Liver (tissue), 3 donors: ENCODE data around the gene SPAG17.

ENCODE experiments used
- EGR1 ChIP-seq, 2 donors: IDR thresholded peaks; 2 replicates each; pipeline ENCODE4 v1.6.1; 2016 to 2018; ENCODE audit warnings: antibody characterized with exemption in 2 of 2, low read depth in 2 of 2
- FOXA1 ChIP-seq: IDR thresholded peaks from 2 replicates; pipeline ENCODE4 v1.6.1; 2016; ENCODE audit warnings: antibody characterized with exemption
- GABPA ChIP-seq, 2 donors: IDR thresholded peaks in 1 of 2; conservative IDR thresholded peaks in 1 of 2; 2 replicates each; pipeline ENCODE4 v1.6.1; 2016; ENCODE audit warnings: antibody characterized with exemption in 2 of 2, mild to moderate bottlenecking in 1 of 2, moderate library complexity in 1 of 2
- HNF4A ChIP-seq, 2 donors: conservative IDR thresholded peaks; 2 replicates each; pipeline ENCODE4 v1.6.1; 2016; ENCODE audit warnings: antibody characterized with exemption in 2 of 2, mild to moderate bottlenecking in 2 of 2
- JUND ChIP-seq, 2 donors: IDR thresholded peaks; 2 replicates each; pipeline ENCODE4 v1.6.1; 2016; ENCODE audit warnings: antibody characterized with exemption in 2 of 2
- RAD21 ChIP-seq, 2 donors: IDR thresholded peaks; 2 replicates each; pipeline ENCODE4 v1.6.1; 2016; ENCODE audit warnings: antibody characterized with exemption in 2 of 2, mild to moderate bottlenecking in 2 of 2
- SP1 ChIP-seq: IDR thresholded peaks from 2 replicates; pipeline ENCODE4 v1.6.1; 2018; ENCODE audit warnings: antibody characterized with exemption, mild to moderate bottlenecking
- TAF1 ChIP-seq: conservative IDR thresholded peaks from 2 replicates; pipeline ENCODE4 v1.6.1; 2016; ENCODE audit warnings: antibody characterized with exemption, mild to moderate bottlenecking
- YY1 ChIP-seq: IDR thresholded peaks from 2 replicates; pipeline ENCODE4 v1.6.1; 2016; ENCODE audit warnings: antibody characterized with exemption, mild to moderate bottlenecking
- TF ChIP-seq, protein P1 (sequence below): fragments of 150-350 bp; IDR thresholded peaks from 2 replicates; pipeline ENCODE4 v1.5.1; 2017; ENCODE audit warnings: improper control_type of control experiment, low read depth, low read length; ENCODE audit not compliant: missing input control
- TF ChIP-seq, protein P2 (sequence below): IDR thresholded peaks from 2 replicates; pipeline ENCODE4 v1.6.1; 2016; ENCODE audit warnings: antibody characterized with exemption
- TF ChIP-seq, protein P3 (sequence below): IDR thresholded peaks from 2 replicates; pipeline ENCODE4 v1.6.1; 2016; ENCODE audit warnings: antibody characterized with exemption
- TF ChIP-seq, protein P4 (sequence below): IDR thresholded peaks from 2 replicates; pipeline ENCODE4 v1.6.1; 2016; ENCODE audit warnings: antibody characterized with exemption, mild to moderate bottlenecking
- donor health status: healthy.
- donor health status: healthy.

DNA sequence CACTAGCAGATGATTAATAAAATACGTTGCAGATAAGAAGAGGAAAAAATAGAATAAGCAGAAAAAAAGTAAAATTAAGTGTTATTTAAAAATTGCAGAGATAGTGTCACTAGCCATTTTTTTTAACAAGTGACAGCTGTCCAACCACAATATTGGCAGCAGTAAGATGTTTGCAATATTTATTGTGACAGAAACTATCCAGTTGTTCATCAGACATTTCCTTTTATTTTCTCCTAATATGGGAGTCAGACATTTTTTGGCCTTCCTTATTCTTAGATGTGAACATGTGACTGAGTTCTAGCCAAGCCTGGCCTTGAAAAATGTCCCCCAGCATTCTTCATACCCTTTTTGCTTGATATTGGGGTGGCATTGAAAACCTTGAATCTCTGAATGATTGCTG is 3.4 kb upstream of the SPAG17 start:
- TF ChIP-seq, protein P1, sequence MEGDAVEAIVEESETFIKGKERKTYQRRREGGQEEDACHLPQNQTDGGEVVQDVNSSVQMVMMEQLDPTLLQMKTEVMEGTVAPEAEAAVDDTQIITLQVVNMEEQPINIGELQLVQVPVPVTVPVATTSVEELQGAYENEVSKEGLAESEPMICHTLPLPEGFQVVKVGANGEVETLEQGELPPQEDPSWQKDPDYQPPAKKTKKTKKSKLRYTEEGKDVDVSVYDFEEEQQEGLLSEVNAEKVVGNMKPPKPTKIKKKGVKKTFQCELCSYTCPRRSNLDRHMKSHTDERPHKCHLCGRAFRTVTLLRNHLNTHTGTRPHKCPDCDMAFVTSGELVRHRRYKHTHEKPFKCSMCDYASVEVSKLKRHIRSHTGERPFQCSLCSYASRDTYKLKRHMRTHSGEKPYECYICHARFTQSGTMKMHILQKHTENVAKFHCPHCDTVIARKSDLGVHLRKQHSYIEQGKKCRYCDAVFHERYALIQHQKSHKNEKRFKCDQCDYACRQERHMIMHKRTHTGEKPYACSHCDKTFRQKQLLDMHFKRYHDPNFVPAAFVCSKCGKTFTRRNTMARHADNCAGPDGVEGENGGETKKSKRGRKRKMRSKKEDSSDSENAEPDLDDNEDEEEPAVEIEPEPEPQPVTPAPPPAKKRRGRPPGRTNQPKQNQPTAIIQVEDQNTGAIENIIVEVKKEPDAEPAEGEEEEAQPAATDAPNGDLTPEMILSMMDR, result no peak
- TF ChIP-seq FOXA1, result no peak
- TF ChIP-seq, protein P2, sequence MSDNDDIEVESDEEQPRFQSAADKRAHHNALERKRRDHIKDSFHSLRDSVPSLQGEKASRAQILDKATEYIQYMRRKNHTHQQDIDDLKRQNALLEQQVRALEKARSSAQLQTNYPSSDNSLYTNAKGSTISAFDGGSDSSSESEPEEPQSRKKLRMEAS, result no peak
- TF ChIP-seq YY1, result no peak
- TF ChIP-seq, protein P3, sequence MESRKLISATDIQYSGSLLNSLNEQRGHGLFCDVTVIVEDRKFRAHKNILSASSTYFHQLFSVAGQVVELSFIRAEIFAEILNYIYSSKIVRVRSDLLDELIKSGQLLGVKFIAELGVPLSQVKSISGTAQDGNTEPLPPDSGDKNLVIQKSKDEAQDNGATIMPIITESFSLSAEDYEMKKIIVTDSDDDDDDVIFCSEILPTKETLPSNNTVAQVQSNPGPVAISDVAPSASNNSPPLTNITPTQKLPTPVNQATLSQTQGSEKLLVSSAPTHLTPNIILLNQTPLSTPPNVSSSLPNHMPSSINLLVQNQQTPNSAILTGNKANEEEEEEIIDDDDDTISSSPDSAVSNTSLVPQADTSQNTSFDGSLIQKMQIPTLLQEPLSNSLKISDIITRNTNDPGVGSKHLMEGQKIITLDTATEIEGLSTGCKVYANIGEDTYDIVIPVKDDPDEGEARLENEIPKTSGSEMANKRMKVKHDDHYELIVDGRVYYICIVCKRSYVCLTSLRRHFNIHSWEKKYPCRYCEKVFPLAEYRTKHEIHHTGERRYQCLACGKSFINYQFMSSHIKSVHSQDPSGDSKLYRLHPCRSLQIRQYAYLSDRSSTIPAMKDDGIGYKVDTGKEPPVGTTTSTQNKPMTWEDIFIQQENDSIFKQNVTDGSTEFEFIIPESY, result no peak
- TF ChIP-seq TAF1, result no peak
- TF ChIP-seq JUND (IDR thresholded peaks at IDR 0.05), result no peak
- no peak for TF ChIP-seq RAD21 (IDR thresholded peaks at IDR 0.05)
- no peak for TF ChIP-seq HNF4A (conservative IDR thresholded peaks at IDR 0.05)
- TF ChIP-seq, protein P4, sequence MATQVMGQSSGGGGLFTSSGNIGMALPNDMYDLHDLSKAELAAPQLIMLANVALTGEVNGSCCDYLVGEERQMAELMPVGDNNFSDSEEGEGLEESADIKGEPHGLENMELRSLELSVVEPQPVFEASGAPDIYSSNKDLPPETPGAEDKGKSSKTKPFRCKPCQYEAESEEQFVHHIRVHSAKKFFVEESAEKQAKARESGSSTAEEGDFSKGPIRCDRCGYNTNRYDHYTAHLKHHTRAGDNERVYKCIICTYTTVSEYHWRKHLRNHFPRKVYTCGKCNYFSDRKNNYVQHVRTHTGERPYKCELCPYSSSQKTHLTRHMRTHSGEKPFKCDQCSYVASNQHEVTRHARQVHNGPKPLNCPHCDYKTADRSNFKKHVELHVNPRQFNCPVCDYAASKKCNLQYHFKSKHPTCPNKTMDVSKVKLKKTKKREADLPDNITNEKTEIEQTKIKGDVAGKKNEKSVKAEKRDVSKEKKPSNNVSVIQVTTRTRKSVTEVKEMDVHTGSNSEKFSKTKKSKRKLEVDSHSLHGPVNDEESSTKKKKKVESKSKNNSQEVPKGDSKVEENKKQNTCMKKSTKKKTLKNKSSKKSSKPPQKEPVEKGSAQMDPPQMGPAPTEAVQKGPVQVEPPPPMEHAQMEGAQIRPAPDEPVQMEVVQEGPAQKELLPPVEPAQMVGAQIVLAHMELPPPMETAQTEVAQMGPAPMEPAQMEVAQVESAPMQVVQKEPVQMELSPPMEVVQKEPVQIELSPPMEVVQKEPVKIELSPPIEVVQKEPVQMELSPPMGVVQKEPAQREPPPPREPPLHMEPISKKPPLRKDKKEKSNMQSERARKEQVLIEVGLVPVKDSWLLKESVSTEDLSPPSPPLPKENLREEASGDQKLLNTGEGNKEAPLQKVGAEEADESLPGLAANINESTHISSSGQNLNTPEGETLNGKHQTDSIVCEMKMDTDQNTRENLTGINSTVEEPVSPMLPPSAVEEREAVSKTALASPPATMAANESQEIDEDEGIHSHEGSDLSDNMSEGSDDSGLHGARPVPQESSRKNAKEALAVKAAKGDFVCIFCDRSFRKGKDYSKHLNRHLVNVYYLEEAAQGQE, result no peak
- TF ChIP-seq SP1, result no peak
- no peak for TF ChIP-seq EGR1 (IDR thresholded peaks at IDR 0.05; ENCODE audit: low read depth in 2 of 2)
- no peak for TF ChIP-seq GABPA (IDR thresholded peaks at IDR 0.05 in 1 of 2, conservative IDR thresholded peaks at IDR 0.05 in 1 of 2)
